Panc1 (cell line): ENCODE results near the gene PRKG1. TPM values are rescaled to one million over a fixed set of nuclear protein-coding genes. Genes with fewer than 3 reads are reported as not detected.

Experiments used
- ATAC-seq: fragments of 200-7000 bp; cut with Tn5 transposase; 2 replicates; pipeline ENCODE4 v1.9.1; 2020; ENCODE audit warnings: mild to moderate bottlenecking, moderate library complexity
- BruUV-seq: library from RNA; stranded (reverse); fragments of 400-500 nt; replicated peaks from 2 replicates; lab custom pipeline; 2021; lab: Mats Ljungman, UMichigan
- CTCF ChIA-PET: fragments of 300-600 bp; sonication (Branson Sonifier 250); formaldehyde crosslinking; loops from one replicate; lab custom pipeline; 2022; ENCODE audit warnings: antibody characterized with exemption; lab: Charles Lee
- POLR2A ChIA-PET: fragments of 300-600 bp; sonication (Branson Sonifier 250); formaldehyde crosslinking; loops from one replicate; lab custom pipeline; 2022; ENCODE audit warnings: antibody characterized with exemption; lab: Charles Lee
- DNase-seq: peaks from one replicate; pipeline ENCODE4 v3.0.0-alpha.2; 2010; ENCODE audit warnings: low read depth, low spot score
- H3K27ac ChIP-seq: 2 replicates; pipeline ENCODE4 v1.5.1; 2011; ENCODE audit warnings: mild to moderate bottlenecking, low read length, inconsistent platforms
- H3K27me3 ChIP-seq: fragments of 200-500 bp; sonication (Bioruptor generic); 2 replicates; pipeline ENCODE4 v1.6.0; 2014; ENCODE audit warnings: low read length, inconsistent platforms; ENCODE audit not compliant: control insufficient read depth, insufficient read depth
- H3K36me3 ChIP-seq: fragments of 200-500 bp; sonication (Bioruptor generic); 2 replicates; pipeline ENCODE4 v1.5.1; 2014; ENCODE audit warnings: inconsistent platforms, mild to moderate bottlenecking, low read length, moderate library complexity; ENCODE audit not compliant: control insufficient read depth, insufficient read depth
- H3K4me1 ChIP-seq: 2 replicates; pipeline ENCODE4 v1.5.1; 2011; ENCODE audit warnings: inconsistent platforms, mild to moderate bottlenecking, low read length, moderate library complexity; ENCODE audit not compliant: control insufficient read depth, insufficient read depth
- H3K4me3 ChIP-seq, 2 experiments: 2 replicates each; pipeline ENCODE4 v1.5.1; 2011 to 2012; ENCODE audit warnings: low read depth in 2 of 2, low read length in 2 of 2, mild to moderate bottlenecking in 2 of 2, inconsistent platforms in 1 of 2, moderate library complexity in 1 of 2
- H3K9me3 ChIP-seq: fragments of 200-500 bp; sonication (Bioruptor generic); 2 replicates; pipeline ENCODE4 v1.5.1; 2014; ENCODE audit warnings: low read depth, mild to moderate bottlenecking, inconsistent platforms, low read length, moderate library complexity; ENCODE audit not compliant: control insufficient read depth, insufficient read depth
- CTCF ChIP-seq: fragments of 450-650 bp; IDR thresholded peaks from 2 replicates; pipeline ENCODE4 v1.5.1; 2017; ENCODE audit warnings: mild to moderate bottlenecking
- POLR2AphosphoS5 ChIP-seq: IDR thresholded peaks from 2 replicates; pipeline ENCODE4 v1.6.1; 2012; ENCODE audit warnings: mild to moderate bottlenecking, low read depth, low read length, moderate library complexity
- REST ChIP-seq, 2 experiments: IDR thresholded peaks; 2 replicates each; pipeline ENCODE4 v1.6.1; 2011 to 2012; ENCODE audit warnings: low read depth in 2 of 2, control low read depth in 1 of 2, low read length in 1 of 2, mild to moderate bottlenecking in 1 of 2, moderate library complexity in 1 of 2; ENCODE audit not compliant: insufficient read depth in 1 of 2
- SIN3A ChIP-seq: IDR thresholded peaks from 2 replicates; pipeline ENCODE4 v1.6.1; 2012; ENCODE audit warnings: low read depth, mild to moderate bottlenecking, low read length, moderate library complexity, borderline replicate concordance; ENCODE audit not compliant: insufficient read depth
- TCF7L2 ChIP-seq: IDR thresholded peaks from 2 replicates; pipeline ENCODE4 v1.6.1; 2011; ENCODE audit warnings: mild to moderate bottlenecking, low read depth, low read length, inconsistent platforms
- in situ Hi-C: cut with HindIII; loops from 2 replicates; pipeline ENCODE4 v1.10.0; 2016; ENCODE audit warnings: low sequenced_read_pairs, low pct_unique_long_range_greater_than_20kb
- intact Hi-C: fragments of 100-400 bp; cut with micrococcal nuclease; formaldehyde crosslinking; loops from one replicate; pipeline ENCODE4 v1.10.0; 2022; ENCODE audit not compliant: unreplicated experiment
- total RNA-seq: library from RNA; stranded (reverse); gene quantifications from one replicate; pipeline ENCODE4 v1.2.1, GENCODE V29; 2021; ENCODE audit not compliant: unreplicated experiment

Gene PRKG1
- total RNA-seq, 1 experiment from 2014 or later, result 0.92 TPM

DNA sequence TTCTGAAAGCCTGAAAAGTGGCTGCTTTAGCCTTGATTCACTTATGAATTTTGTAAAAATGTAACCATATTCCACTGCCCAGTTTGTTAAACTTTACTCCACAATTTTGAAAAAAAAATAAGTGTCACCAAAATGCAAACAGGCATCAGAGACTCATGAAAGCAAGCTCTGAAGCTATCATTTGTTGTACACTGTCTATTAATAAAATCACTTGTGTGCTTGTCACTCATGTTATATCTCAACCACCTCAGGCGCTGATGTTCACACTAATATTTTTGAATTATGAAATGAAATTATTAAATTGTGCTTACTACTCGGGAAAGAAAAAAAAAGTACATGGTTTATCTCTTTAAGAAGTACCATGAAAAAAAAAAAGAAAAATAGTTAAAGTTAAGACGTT lies 1205.3 kb downstream of the PRKG1 start:
- H3K27me3 ChIP-seq, result no peaks in the 10 kb centered on the region
- H3K36me3 ChIP-seq, result no peaks in the 10 kb centered on the region
- ATAC-seq, result no peak
- no peak for DNase-seq
- no peak overlapping the region for H3K27ac ChIP-seq
- no peaks in the 10 kb centered on the region; the same call in 1 of the 2 replicates for H3K9me3 ChIP-seq
- in situ Hi-C loops, result no loop called here
- no TSS peak for BruUV-seq
- no peak for TF ChIP-seq CTCF
- TF ChIP-seq TCF7L2, result no peak
- TF ChIP-seq POLR2AphosphoS5, result no peak
- TF ChIP-seq REST (IDR thresholded peaks at IDR 0.05; ENCODE audit: insufficient read depth in 1 of 2, low read depth in 2 of 2, low read length in 1 of 2), result no peak
- TF ChIP-seq SIN3A, result no peak
- ChIA-PET CTCF (no interaction called here), POLR2A (no interaction called here)
- intact Hi-C loops, result no loop called here
- H3K4me3 ChIP-seq, result no peak overlapping the region
- no peaks in the 10 kb centered on the region for H3K4me1 ChIP-seq

GRCh38 chr10:52280051-52280450 lies 1205.8 kb downstream of the PRKG1 start:
- Histone ChIP-seq H3K4me1 (no peaks in the 10 kb centered on the region), H3K36me3 (no peaks in the 10 kb centered on the region), H3K27ac (no peak overlapping the region; the same call in 1 of the 2 replicates), H3K4me3 (no peak overlapping the region), H3K9me3 (no peaks in the 10 kb centered on the region; the same call in 1 of the 2 replicates), H3K27me3 (no peaks in the 10 kb centered on the region)
- no peak for TF ChIP-seq POLR2AphosphoS5
- no peak for TF ChIP-seq CTCF
- TF ChIP-seq SIN3A, result no peak
- TF ChIP-seq REST (IDR thresholded peaks at IDR 0.05; ENCODE audit: insufficient read depth in 1 of 2, low read depth in 2 of 2, low read length in 1 of 2), result no peak
- TF ChIP-seq TCF7L2, result no peak
- no peak for ATAC-seq
- ChIA-PET CTCF (no interaction called here), POLR2A (no interaction called here)
- no TSS peak for BruUV-seq
- in situ Hi-C loops (no loop called here), intact Hi-C loops (no loop called here)
- DNase-seq, result no peak
